ENCODE results near the gene CARS2.
"Not testable (repeated sequence)": the region's sequence is repeated elsewhere in the genome, so short reads cannot be mapped to it uniquely, and the experiment has no call there.

The CARS2 gene

DNA sequence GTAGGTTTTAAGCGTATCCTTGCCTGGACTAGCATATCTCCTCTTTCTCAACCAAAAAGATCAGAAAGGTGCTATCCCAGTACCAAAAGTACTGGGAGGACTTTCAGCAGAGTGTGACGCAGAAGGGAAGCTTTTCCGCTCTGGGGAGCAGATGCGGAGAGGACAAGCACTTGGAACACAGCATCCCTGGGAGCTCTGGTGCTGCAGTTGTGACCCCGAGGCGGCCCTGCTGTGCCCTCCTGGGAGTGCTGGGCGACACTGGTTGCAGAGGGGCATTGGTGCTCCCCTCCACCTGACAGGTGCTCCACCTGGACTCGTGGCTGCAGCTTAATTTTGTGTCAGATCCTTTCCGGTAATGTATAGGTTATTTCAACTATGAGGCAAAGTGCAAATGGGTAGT is 87.1 kb downstream of the CARS2 start:
- DNase-seq (ENCODE audit: low read depth in 2 of 2), result no peak

DNA sequence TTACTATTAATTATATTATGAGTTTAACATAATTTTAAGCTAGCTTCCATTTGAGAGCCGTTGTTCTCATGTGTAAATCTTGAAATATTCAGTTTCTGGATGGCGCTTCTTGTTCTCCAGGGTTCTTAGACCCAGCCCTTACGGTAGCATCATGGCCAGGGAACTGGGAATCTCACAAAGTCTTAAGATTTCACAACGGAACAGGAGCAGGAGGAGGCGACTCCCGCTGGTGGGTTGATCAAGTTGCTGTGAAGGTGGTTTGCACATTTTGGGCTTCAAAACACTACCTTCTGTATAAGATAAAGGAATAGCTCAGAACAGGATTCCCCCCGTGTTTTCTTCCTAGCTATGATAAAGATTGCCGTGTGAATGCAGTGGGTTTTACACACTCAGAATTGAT is 87.7 kb downstream of the CARS2 start:
- DNase-seq (ENCODE audit: low read depth in 2 of 2), result no peak

- DNase-seq (ENCODE audit: low read depth in 2 of 2), result no peak
Observed at GRCh38 chr13:110617321-110618072, 88.4 kb downstream of the CARS2 start.

GRCh38 chr13:110616103-110617101 is 89.5 kb downstream of the CARS2 start:
- DNase-seq (ENCODE audit: low read depth in 2 of 2), result no peak

DNA sequence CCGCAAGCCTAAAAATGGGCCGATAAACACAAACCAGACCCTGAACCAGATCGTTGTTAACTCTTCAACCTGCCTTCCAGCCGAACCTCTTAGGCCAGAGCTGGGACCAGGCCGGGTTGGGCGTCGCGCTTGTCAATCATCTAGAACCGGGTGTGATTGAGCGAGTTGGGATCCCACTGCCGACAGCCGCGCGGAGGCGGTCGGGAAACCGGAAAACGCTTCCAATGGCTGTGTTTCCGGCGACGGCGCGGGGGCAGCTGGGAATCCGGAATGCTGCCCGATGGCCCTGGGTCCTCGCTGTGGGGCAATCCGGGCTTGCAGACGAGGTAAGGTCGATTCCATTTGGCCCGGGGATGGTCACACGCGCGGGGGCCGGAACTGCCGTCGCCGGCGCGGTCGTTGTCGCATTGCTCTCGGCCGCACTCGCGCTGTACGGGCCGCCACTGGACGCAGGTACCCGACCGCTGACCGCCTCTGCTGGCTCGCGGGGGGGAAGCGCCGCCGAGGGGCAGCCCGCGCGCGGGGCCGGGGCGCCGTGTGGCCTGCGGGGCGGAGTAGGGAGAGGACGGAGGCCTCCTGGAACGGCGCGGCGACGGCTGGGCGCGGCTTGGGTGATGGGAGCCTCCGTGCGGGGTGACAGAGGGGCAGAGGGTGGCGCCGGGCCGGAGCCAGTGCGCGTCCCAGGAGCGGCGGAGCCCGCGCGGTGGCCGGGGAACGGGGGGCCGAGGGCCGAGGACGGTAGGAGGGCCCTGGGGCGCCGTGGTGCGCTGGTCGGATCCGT is 90.4 kb downstream of the CARS2 start, which contains the start of gene NAXD:
Gene NAXD (plus strand): TSS at position 224 of the 781 bp plus-strand sequence. CDS start 57 bp downstream, at position 281.
- peak; percentile 91 for DNase-seq (ENCODE audit: low read depth in 2 of 2)

GRCh38 chr13:110615005-110615321 is 91.0 kb downstream of the CARS2 start:
- DNase-seq (ENCODE audit: low read depth in 2 of 2), result no peak

- no peak for DNase-seq (ENCODE audit: low read depth in 2 of 2)
Observed at GRCh38 chr13:110610955-110611595, 94.8 kb downstream of the CARS2 start.

DNA sequence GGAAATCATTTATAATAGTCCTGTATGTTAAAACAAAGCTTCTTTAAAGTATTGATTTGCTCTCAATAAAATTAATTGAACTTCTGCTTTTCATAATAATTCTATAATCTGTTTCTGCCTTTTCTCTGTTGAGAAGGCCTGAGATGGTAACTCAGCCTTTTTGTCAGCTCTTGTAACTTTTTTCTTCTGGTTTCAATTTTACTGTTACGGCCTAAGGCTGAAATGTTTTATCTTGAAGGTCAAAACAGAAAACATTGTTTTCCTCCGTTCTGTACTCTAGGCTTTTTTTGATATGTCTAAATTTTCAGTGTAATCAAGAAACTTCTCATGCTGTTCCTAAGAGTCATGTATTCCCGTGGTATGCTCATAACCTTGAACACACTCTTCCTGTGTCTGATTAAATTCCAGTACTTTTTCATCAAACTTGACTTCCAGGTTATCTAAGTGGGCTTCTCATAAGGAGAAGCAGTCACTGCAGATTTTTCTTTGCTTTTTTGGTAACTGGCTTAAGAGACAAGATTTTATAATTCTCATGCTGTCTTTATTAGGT is 98.2 kb downstream of the CARS2 start:
- DNase-seq (ENCODE audit: low read depth in 2 of 2), result no peak

GRCh38 chr13:110606281-110606680 is 99.6 kb downstream of the CARS2 start:
- DNase-seq (ENCODE audit: low read depth in 2 of 2), result not testable (repeated sequence)

DNA sequence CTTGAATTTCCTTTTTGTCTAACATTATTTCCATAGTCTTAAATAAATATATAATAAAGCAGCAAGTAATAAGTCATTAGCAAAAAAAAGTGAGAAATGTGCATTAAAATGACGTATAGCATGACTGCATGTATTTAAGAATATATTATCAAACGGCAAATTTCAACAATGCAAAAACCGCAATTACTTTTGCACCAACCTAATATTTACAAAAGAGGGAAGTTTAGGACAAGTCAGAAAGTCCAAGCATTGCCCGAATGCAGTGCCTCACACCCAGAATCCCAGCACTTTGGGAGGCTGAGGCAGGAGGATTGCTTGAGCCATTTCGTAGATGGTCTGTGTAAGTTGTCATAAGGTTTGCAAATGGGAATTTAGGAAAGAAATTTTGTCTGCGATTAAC is 100.8 kb downstream of the CARS2 start:
- no peak for DNase-seq (ENCODE audit: low read depth in 2 of 2)

DNA sequence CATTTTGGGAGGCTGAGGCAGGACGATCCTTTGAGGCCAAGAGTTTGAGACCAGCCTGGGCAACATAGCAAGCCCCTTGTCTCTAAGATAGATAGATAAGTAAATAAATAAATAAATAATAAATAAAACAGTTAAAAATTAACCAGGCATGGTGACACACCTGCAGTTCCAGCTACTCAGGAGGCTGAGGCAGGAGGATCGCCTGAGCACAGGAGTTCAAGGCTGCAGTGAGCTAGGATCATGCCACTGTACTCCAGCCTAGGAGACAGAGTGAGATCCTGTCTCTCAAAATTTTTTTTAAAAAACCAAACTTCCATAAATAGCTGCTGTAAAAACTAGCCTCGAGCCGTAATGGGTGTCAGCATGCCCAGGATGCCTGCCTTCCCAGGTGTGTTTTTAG is 104.9 kb downstream of the CARS2 start:
- DNase-seq (ENCODE audit: low read depth in 2 of 2), result no peak

DNA sequence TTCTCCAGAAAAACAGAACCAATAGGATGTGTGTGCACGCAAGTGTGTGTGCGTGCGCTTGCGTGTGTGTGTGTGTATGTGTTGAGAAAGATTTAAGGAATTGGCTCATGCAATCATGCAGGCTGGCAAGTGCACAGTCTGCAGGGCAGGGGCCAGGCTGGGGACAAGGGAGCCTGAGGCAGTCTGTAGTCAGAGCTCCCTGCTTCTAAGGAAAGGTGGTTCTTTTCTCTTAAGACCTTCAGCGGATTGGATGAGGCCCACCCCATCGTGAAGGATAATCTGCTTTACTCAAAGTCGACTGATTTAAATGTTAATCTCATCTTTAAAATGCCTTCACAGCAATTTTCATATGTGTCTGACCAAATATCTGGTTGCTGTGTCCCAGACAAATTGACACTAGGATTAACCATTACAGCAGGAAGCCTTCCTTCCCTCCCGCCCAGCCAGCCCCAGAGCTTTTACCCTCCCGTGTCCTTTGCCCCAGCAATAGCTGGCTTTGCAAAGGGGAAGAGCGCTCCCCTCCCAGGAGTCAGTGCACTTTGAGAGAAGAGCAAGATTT is 105.6 kb downstream of the CARS2 start:
- DNase-seq (ENCODE audit: low read depth in 2 of 2), result no peak

GRCh38 chr13:110597041-110597689 is 108.8 kb downstream of the CARS2 start:
- DNase-seq (ENCODE audit: low read depth in 2 of 2), result no peak

DNA sequence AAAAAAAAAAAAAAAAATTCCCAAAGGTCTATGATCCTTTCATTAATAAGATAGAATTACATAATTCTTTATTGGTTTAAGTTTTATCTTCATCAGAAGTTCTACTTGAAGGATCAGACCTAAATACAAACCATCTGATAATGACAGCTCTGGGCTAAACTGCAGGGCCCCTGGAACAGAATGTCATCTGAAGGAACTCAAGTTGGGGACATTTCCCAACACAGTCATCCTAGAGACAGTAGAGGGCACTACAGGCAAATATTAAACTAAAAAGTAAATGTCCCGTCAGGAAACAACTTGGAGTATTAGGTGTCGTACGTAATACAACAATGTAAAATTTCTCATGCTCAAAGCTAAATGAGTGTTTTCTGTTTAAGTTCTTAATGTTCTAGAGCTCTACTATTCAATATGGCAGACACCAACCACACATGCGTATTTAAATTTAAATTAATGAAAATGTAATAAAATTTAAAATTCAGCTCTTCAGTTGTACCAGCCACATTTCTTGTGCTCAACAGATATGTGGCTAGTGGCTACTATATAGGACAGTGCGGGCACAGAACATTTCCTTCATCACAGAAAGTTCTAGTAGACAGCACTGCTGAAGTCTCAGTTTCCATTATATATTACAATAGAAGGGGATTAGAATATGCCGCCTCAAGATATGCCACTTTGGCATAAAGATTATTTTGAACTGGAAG is 112.3 kb downstream of the CARS2 start:
- DNase-seq (ENCODE audit: low read depth in 2 of 2), result no peak

GRCh38 chr13:110592665-110593064 is 113.3 kb downstream of the CARS2 start:
- peak; percentile 43 to 45 for DNase-seq (ENCODE audit: low read depth in 2 of 2)

Measured in fibroblast of skin of left biceps (primary cell).